ENCODE measurements around the gene PAWR. TPM values are rescaled to one million over a fixed set of nuclear protein-coding genes. Genes with fewer than 3 reads are reported as not detected.

The PAWR gene
- total and polyA plus RNA-seq, 10 of the 15 experiments (the other 5 are each of a cell fraction or from before 2014, with no cell fraction given) = 8.1 to 70.6 (median 24.2) TPM

GRCh38 chr12:79715308-79715707, 24.5 kb upstream of the PAWR start (continued):
- no peak for TF ChIP-seq PRDM15 (CRISPR knock-in tag; IDR thresholded peaks at IDR 0.05)
- TF ChIP-seq SMARCA5 (IDR thresholded peaks at IDR 0.05) = no peak
- TF ChIP-seq TARDBP (IDR thresholded peaks at IDR 0.05; ENCODE audit: borderline replicate concordance) = no peak
- no peak for TF ChIP-seq TCF7 (IDR thresholded peaks at IDR 0.05; ENCODE audit: borderline replicate concordance)

- Histone ChIP-seq H3K36me3 (ENCODE audit: control insufficient read depth in 2 of 2, insufficient read depth in 2 of 2, low read length in 1 of 2) (no peaks in the 10 kb centered on the region), H3K9me3 (replicated peaks; ENCODE audit: control insufficient read depth, insufficient read depth, low read length) (no peaks in the 10 kb centered on the region), H2AFZ (ENCODE audit: control insufficient read depth, low read depth, low read length) (no peak overlapping the region), H3K27me3 (replicated peaks in 1 of 2; ENCODE audit: control insufficient read depth in 2 of 2, insufficient read depth in 2 of 2, low read length in 1 of 2) (no peaks in the 10 kb centered on the region; a peak in 1 of 4 replicates), H3K4me1 (ENCODE audit: control insufficient read depth, insufficient read depth, low read length) (no peaks in the 10 kb centered on the region), H4K20me1 (ENCODE audit: control insufficient read depth, insufficient read depth) (no peaks in the 10 kb centered on the region), H3K9ac (ENCODE audit: control insufficient read depth, insufficient read depth, low read length) (no peak overlapping the region), H3K79me2 (ENCODE audit: control insufficient read depth, insufficient read depth, low read length) (no peaks in the 10 kb centered on the region), H3K27ac (ENCODE audit: control insufficient read depth, insufficient read depth) (no peak overlapping the region), H3K4me2 (ENCODE audit: control insufficient read depth, insufficient read depth) (no peak overlapping the region), H3K4me3 (no peak overlapping the region)
- ChIA-PET RAD21 (ENCODE audit: unreplicated experiment) (no interaction called here), CTCF (no interaction called here), POLR2A (interaction anchor here (0.7 kb wide), 1 partner anchor 20 kb away, joined by 5 read pairs; the partner anchor contains the start of gene PAWR), SMC1A (ENCODE audit: uncharacterized antibody, unreplicated experiment) (no interaction called here)
- WGBS (ENCODE audit: insufficient coverage, insufficient replicate concordance, low lambda C conversion rate, missing lambda C conversion rate) = 85% methylated on average over 39 of the region's 50 CpGs
- ATAC-seq (no peak), FAIRE-seq (no peak), DNase-seq (ENCODE audit: low read depth, low spot score) (no peak)
- TF ChIP-seq TCF12 (IDR thresholded peaks at IDR 0.05; ENCODE audit: low read depth, low read length) (no peak), IKZF1 (conservative IDR thresholded peaks at IDR 0.05) (no peak), E4F1 (IDR thresholded peaks at IDR 0.05; ENCODE audit: borderline replicate concordance, partially characterized antibody) (no peak), EED (IDR thresholded peaks at IDR 0.05; ENCODE audit: low read depth) (no peak), SP1 (IDR thresholded peaks at IDR 0.05; ENCODE audit: low read depth, low read length) (no peak), TAF1 (IDR thresholded peaks at IDR 0.05; ENCODE audit: borderline replicate concordance, low read depth, low read length) (no peak), NFIC (IDR thresholded peaks at IDR 0.05; ENCODE audit: low read depth, low read length) (no peak), CREM (IDR thresholded peaks at IDR 0.05; ENCODE audit: low read depth) (no peak), ZSCAN29 (IDR thresholded peaks at IDR 0.05) (no peak), MTA3 (IDR thresholded peaks at IDR 0.05; ENCODE audit: borderline replicate concordance, low read length) (no peak), TCF7 (IDR thresholded peaks at IDR 0.05; ENCODE audit: borderline replicate concordance) (no peak), SREBF2 (IDR thresholded peaks at IDR 0.05; ENCODE audit: low read length) (no peak), NR2C2 (IDR thresholded peaks at IDR 0.05; ENCODE audit: borderline replicate concordance, control insufficient read depth, insufficient read length, low read depth) (no peak), EZH2 (IDR thresholded peaks at IDR 0.05; ENCODE audit: borderline replicate concordance, control insufficient read depth, low read depth, low read length) (no peak)
- intact Hi-C loops (cut with micrococcal nuclease; ENCODE audit: unreplicated experiment) (no loop called here), in situ Hi-C loops (cut with MboI) (no loop called here)
- BruUV-seq (replicated peaks) = no TSS peak
These were observed 20.1 kb upstream of the PAWR start for GRCh38 chr12:79710707-79711483.
